Gastroesophageal sphincter (tissue), 4 donors: ENCODE measurements around the gene SUPT3H. TPM values are rescaled to one million over a fixed set of nuclear protein-coding genes. Genes with fewer than 3 reads are reported as not detected.

Experiments used
- ATAC-seq: fragments of 150-250 bp; one replicate; pipeline ENCODE4 v1.9.1; 2016; ENCODE audit warnings: mild to moderate bottlenecking, moderate library complexity
- H3K27ac ChIP-seq, 4 donors: fragments of 200-600 bp; sonication (generic) in 3 of 4; 1 replicate in 3 of 4; 2 replicates in 1 of 4; pipeline ENCODE4 v1.5.1; 2016 to 2019
- H3K27me3 ChIP-seq: fragments of 200-600 bp; sonication (generic); one replicate; pipeline ENCODE4 v1.5.1; 2019
- H3K36me3 ChIP-seq, 2 donors: fragments of 200-600 bp; sonication (generic); one replicate each; pipeline ENCODE4 v1.5.1; 2019; ENCODE audit warnings: control low read depth in 1 of 2
- H3K4me1 ChIP-seq, 3 donors: fragments of 200-600 bp; sonication (generic); 1 replicate in 2 of 3; 2 replicates in 1 of 3; pipeline ENCODE4 v1.5.1; 2016 to 2019; ENCODE audit warnings: control low read depth in 2 of 3
- H3K4me3 ChIP-seq, 2 donors: fragments of 200-600 bp; sonication (generic); one replicate each; pipeline ENCODE4 v1.5.1; 2019; ENCODE audit warnings: mild to moderate bottlenecking in 1 of 2, moderate library complexity in 1 of 2
- H3K9me3 ChIP-seq, 3 donors: fragments of 200-600 bp; sonication (generic); one replicate each; pipeline ENCODE4 v1.5.1; 2017 to 2019; ENCODE audit warnings: control low read depth in 2 of 3
- EP300 ChIP-seq: sonication (generic); formaldehyde crosslinking; IDR thresholded peaks from one replicate; pipeline ENCODE4 v1.6.1; 2017; ENCODE audit warnings: antibody characterized with exemption, mild to moderate bottlenecking
- POLR2A ChIP-seq, 2 donors: fragments of 450-650 bp; IDR thresholded peaks; one replicate each; pipeline ENCODE4 v1.6.1; 2017; ENCODE audit warnings: antibody characterized with exemption in 2 of 2, mild to moderate bottlenecking in 2 of 2, moderate library complexity in 1 of 2
- POLR2AphosphoS5 ChIP-seq: sonication (generic); formaldehyde crosslinking; IDR thresholded peaks from one replicate; pipeline ENCODE4 v1.6.1; 2017; ENCODE audit warnings: antibody characterized with exemption
- WGBS, 2 donors: methylation state at CpG; one replicate each; pipeline ENCODE4 v1.1.5; 2018; ENCODE audit warnings: low coverage in 1 of 2; 5-methylcytosine and 5-hydroxymethylcytosine counted together
- total RNA-seq, 4 donors: library from RNA; depleted of rRNA; stranded (reverse); fragments of >200 nt; gene quantifications; one replicate each; pipeline ENCODE4 v1.1.0, GENCODE V29; 2016
- TF ChIP-seq, protein P1 (sequence below), 4 experiments: fragments of 200-600 bp in 2 of 4; fragments of 450-650 bp in 2 of 4; sonication (generic) in 1 of 4; IDR thresholded peaks; one replicate each; pipeline ENCODE4 v1.5.1; 2017 to 2019; ENCODE audit warnings: antibody characterized with exemption in 4 of 4, mild to moderate bottlenecking in 2 of 4, moderate library complexity in 2 of 4

SUPT3H gene
- total RNA-seq, 4 donors from 2014 or later: 3.6 to 13.1 (median 7.6) TPM

DNA sequence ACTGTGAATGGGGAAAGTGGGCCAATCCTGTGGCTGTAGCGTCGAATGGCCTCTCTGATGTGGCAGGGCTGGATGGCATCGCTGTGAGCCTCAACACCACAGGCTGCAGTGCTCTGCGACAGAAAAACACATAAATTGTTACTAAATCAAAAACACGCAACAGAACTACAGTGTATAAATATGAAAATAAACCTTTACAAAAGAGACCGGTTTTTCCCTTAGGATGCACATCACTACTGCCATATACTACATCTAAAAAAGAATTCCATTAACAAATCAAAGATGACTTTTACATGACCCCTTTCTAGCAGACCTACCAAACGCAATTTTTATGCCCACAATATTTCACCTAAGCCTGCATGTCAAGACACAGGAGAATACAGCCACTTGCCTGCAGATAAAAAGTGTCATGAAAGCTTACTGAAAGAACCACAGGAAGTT lies 445.1 kb downstream of the SUPT3H start:
- 83 to 90% methylated on average over 3 to 7 of the region's 7 CpGs for WGBS, 2 donors
- no peaks in the 10 kb centered on the region for H3K9me3 ChIP-seq

DNA sequence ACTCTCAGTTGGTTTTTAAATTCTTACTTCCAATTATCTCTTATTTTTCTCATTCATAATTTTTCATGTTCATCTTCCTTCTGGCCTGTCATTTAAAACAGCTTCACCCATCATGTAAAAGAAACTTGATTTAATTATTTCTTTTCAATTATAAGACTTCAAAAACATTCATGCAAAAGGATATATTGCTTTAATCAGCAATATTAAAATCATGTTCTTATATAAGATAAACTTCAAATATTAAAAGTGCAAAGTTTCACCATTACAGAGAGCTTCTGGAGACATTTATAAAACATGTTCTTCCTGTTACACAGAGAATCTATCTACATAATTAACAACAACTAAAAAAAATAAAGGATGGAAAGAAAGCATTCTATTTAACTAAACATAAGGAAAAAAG lies 446.3 kb downstream of the SUPT3H start:
- no peaks in the 10 kb centered on the region for H3K36me3 ChIP-seq
- no peaks in the 10 kb centered on the region for H3K4me1 ChIP-seq
- no peaks in the 10 kb centered on the region for H3K27me3 ChIP-seq
- H3K9me3 ChIP-seq: no peaks in the 10 kb centered on the region
- no peak overlapping the region for H3K27ac ChIP-seq
- TF ChIP-seq POLR2A (IDR thresholded peaks at IDR 0.05) (no peak), EP300 (no peak), POLR2AphosphoS5 (no peak)
- TF ChIP-seq, protein P1, sequence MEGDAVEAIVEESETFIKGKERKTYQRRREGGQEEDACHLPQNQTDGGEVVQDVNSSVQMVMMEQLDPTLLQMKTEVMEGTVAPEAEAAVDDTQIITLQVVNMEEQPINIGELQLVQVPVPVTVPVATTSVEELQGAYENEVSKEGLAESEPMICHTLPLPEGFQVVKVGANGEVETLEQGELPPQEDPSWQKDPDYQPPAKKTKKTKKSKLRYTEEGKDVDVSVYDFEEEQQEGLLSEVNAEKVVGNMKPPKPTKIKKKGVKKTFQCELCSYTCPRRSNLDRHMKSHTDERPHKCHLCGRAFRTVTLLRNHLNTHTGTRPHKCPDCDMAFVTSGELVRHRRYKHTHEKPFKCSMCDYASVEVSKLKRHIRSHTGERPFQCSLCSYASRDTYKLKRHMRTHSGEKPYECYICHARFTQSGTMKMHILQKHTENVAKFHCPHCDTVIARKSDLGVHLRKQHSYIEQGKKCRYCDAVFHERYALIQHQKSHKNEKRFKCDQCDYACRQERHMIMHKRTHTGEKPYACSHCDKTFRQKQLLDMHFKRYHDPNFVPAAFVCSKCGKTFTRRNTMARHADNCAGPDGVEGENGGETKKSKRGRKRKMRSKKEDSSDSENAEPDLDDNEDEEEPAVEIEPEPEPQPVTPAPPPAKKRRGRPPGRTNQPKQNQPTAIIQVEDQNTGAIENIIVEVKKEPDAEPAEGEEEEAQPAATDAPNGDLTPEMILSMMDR (IDR thresholded peaks at IDR 0.05): no peak
- no peak overlapping the region for H3K4me3 ChIP-seq
- no peak for ATAC-seq

More for the DNA sequence above, 445.1 kb downstream of the SUPT3H start:
- TF ChIP-seq EP300: no peak
- TF ChIP-seq, protein P1 (IDR thresholded peaks at IDR 0.05): no peak
- no peak overlapping the region for H3K4me3 ChIP-seq
- H3K4me1 ChIP-seq: no peaks in the 10 kb centered on the region
- ATAC-seq: no peak
- no peak overlapping the region for H3K27ac ChIP-seq
- H3K36me3 ChIP-seq: no peaks in the 10 kb centered on the region
- no peaks in the 10 kb centered on the region for H3K27me3 ChIP-seq

DNA sequence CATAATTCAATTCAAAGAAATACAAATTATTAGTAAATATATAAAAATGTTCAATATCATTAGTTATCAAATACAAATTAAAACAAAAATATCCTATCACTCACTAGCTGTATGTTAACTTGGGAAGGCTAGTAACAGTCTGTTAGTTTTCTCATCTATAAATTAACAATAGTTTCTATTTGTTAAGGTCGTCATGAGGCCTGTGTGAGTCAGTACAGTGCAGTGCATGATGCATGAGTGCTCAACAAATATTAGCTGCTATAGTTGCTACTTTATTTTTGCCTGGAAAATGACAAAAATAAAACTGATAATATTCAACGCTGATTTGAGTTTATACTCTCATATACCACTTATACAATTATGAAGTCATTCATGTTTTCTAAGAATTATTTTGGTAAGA lies 451.2 kb downstream of the SUPT3H start:
- Histone ChIP-seq H3K27ac (no peak overlapping the region), H3K9me3 (no peaks in the 10 kb centered on the region), H3K36me3 (no peaks in the 10 kb centered on the region), H3K4me3 (no peak overlapping the region), H3K27me3 (no peaks in the 10 kb centered on the region), H3K4me1 (no peaks in the 10 kb centered on the region)
- WGBS, 2 donors: 71 to 94% methylated on average over 2 of the region's 2 CpGs
- no peak for ATAC-seq
- TF ChIP-seq EP300 (no peak), POLR2A (IDR thresholded peaks at IDR 0.05) (no peak), POLR2AphosphoS5 (no peak)
- TF ChIP-seq, protein P1 (IDR thresholded peaks at IDR 0.05): no peak

DNA sequence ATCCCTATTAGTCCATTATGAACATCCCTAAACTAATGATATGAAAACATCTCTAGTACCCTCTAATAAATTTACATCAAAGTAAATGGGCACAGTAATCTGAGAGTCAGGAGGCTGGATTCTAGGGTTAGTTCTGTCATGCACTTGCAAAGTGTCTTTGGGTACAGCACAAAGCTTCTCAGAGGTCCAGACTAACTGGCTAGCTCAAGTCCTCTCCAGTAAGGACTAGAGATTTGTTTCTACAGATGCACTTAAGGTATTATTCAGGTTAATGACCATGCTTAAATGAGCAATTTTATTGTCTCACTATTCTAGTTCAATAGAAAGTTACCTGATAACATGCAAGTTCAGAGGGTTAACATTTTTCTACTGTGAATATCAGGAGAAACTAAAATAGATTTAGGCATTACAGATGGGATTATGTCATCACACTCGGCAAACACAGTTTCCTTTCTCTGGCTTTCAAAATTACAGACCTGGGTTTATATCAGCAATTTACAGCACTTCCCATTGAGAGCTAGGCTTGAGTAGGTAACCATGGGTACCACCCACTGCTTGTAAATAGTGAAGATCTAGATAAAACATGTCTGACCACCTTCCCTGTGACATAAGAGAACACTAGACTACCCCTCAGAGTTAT lies 452.5 kb downstream of the SUPT3H start:
- H3K4me3 ChIP-seq: no peak overlapping the region
- WGBS, 2 donors: 0 to 20% methylated on average over 1 of the region's 1 CpG
- H3K27me3 ChIP-seq: no peaks in the 10 kb centered on the region
- TF ChIP-seq, protein P1 (IDR thresholded peaks at IDR 0.05): no peak
- no peak for TF ChIP-seq EP300
- no peaks in the 10 kb centered on the region for H3K9me3 ChIP-seq
- no peaks in the 10 kb centered on the region for H3K4me1 ChIP-seq
- no peaks in the 10 kb centered on the region for H3K36me3 ChIP-seq
- no peak for ATAC-seq
- H3K27ac ChIP-seq: no peak overlapping the region

DNA sequence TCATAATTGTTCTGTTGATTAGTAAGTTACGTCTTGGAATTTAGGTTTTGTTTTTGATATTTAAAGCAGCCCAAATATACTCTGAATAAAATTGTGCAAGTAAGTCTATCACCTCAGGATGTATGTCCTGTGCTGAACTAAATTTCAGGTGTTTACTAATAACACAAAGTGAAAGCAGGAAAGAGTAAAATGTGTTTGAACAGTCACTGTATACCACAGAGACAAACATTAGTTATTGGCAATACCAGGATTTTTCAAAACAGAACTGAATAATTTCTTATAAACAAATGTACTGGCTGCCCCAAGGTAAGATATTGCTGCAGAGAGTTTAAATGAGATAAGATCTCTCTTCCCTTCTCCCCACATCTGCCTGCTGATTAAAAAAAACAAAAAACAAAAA lies 454.3 kb downstream of the SUPT3H start:
- no peak for ATAC-seq
- Histone ChIP-seq H3K4me3 (no peak overlapping the region), H3K27ac (no peak overlapping the region), H3K9me3 (no peaks in the 10 kb centered on the region), H3K36me3 (no peaks in the 10 kb centered on the region), H3K27me3 (no peaks in the 10 kb centered on the region), H3K4me1 (no peaks in the 10 kb centered on the region)
- TF ChIP-seq POLR2A (IDR thresholded peaks at IDR 0.05) (no peak), POLR2AphosphoS5 (no peak)
- TF ChIP-seq, protein P1 (IDR thresholded peaks at IDR 0.05): no peak
- WGBS, 2 donors: 90 to 93% methylated on average over 1 of the region's 1 CpG
